Thyroid gland (tissue), 4 donors: ENCODE results near the gene C11orf91.

Source experiments
- POLR2A ChIP-seq, 2 donors: fragments of 450-650 bp; IDR thresholded peaks; one replicate each; pipeline ENCODE4 v1.6.1; 2017; ENCODE audit warnings: antibody characterized with exemption in 2 of 2, mild to moderate bottlenecking in 2 of 2, moderate library complexity in 1 of 2
- TF ChIP-seq, protein P1 (sequence below), 6 experiments: fragments of 200-600 bp in 3 of 6; fragments of 450-650 bp in 3 of 6; sonication (generic) in 3 of 6; IDR thresholded peaks; one replicate each; pipeline ENCODE4 v1.5.1; 2016 to 2019; ENCODE audit warnings: antibody characterized with exemption in 6 of 6, mild to moderate bottlenecking in 2 of 6, inconsistent platforms in 1 of 6, moderate library complexity in 1 of 6

DNA sequence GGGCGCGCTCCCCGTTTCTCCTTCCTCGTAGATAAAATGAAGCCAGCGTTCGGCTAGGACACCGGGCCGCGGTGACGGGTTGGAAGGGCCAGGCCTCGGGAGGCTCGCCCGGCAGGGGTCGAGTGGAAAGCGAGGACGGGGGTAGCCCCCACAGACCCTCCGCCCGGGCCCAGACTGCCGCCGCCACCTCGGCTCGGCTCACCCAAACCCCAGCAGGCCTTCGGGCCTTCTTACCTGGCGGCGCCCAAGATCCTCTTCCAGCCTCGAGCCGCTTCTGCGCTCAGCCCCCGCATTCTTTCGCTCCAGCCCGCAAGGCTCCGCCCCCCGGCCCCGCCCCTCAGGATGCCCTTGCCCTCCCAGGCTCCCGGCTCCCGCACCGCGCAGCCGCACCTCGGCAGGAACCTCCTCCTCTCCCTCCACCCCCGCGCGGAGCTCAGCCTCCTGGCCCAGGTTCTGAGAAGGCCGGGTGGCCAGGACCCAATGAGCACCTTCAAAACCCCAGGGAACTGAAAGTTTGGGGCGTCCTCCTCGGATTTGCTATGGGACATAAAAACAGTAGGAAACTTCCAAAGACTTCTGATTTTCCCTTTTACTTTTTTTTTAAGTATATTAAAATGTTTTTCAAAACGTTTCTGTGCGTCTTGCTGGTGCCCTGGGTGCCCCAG is 35.7 kb upstream of the C11orf91 start, which contains the start of gene CD59:
- TF ChIP-seq, protein P1, sequence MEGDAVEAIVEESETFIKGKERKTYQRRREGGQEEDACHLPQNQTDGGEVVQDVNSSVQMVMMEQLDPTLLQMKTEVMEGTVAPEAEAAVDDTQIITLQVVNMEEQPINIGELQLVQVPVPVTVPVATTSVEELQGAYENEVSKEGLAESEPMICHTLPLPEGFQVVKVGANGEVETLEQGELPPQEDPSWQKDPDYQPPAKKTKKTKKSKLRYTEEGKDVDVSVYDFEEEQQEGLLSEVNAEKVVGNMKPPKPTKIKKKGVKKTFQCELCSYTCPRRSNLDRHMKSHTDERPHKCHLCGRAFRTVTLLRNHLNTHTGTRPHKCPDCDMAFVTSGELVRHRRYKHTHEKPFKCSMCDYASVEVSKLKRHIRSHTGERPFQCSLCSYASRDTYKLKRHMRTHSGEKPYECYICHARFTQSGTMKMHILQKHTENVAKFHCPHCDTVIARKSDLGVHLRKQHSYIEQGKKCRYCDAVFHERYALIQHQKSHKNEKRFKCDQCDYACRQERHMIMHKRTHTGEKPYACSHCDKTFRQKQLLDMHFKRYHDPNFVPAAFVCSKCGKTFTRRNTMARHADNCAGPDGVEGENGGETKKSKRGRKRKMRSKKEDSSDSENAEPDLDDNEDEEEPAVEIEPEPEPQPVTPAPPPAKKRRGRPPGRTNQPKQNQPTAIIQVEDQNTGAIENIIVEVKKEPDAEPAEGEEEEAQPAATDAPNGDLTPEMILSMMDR (IDR thresholded peaks at IDR 0.05), result no peak
- peak; percentile 79 to 98 for TF ChIP-seq POLR2A (IDR thresholded peaks at IDR 0.05)
